Parathyroid adenoma (tissue), 2 donors: ENCODE results near the gene SH3D21.

Experiments
- H2AFZ ChIP-seq: fragments of 300-600 bp; sonication (generic); one replicate; pipeline ENCODE4 v1.7.0; 2017; ENCODE audit warnings: antibody characterized with exemption, mild to moderate bottlenecking
- H3K27ac ChIP-seq: fragments of 300-600 bp; sonication (generic); one replicate; pipeline ENCODE4 v1.7.0; 2017
- H3K27me3 ChIP-seq: fragments of 300-600 bp; sonication (generic); one replicate; pipeline ENCODE4 v1.7.0; 2017; ENCODE audit warnings: low read length; ENCODE audit not compliant: control insufficient read depth, insufficient read depth
- H3K36me3 ChIP-seq: fragments of 300-600 bp; sonication (generic); one replicate; pipeline ENCODE4 v1.7.0; 2017; ENCODE audit warnings: low read length; ENCODE audit not compliant: control insufficient read depth, insufficient read depth
- H3K4me1 ChIP-seq: fragments of 300-600 bp; sonication (generic); one replicate; pipeline ENCODE4 v1.7.0; 2017; ENCODE audit warnings: control low read depth
- H3K4me2 ChIP-seq: fragments of 300-600 bp; sonication (generic); one replicate; pipeline ENCODE4 v1.7.0; 2017; ENCODE audit warnings: low read length
- H3K4me3 ChIP-seq: fragments of 300-600 bp; sonication (generic); one replicate; pipeline ENCODE4 v1.7.0; 2017; ENCODE audit warnings: low read depth, low read length
- H3K79me2 ChIP-seq: fragments of 300-600 bp; sonication (generic); one replicate; pipeline ENCODE4 v1.7.0; 2017; ENCODE audit warnings: control low read depth
- H3K9ac ChIP-seq: fragments of 300-600 bp; sonication (generic); one replicate; pipeline ENCODE4 v1.7.0; 2017; ENCODE audit warnings: mild to moderate bottlenecking
- H3K9me3 ChIP-seq: fragments of 300-600 bp; sonication (generic); one replicate; pipeline ENCODE4 v1.7.0; 2017; ENCODE audit warnings: low read length; ENCODE audit not compliant: control insufficient read depth
- TF ChIP-seq, protein P1 (sequence below): fragments of 300-600 bp; sonication (generic); IDR thresholded peaks from one replicate; pipeline ENCODE4 v1.7.0; 2017; ENCODE audit warnings: antibody characterized with exemption, mild to moderate bottlenecking
- donor health status: primary hyperparathyroidism.

The SH3D21 gene

DNA sequence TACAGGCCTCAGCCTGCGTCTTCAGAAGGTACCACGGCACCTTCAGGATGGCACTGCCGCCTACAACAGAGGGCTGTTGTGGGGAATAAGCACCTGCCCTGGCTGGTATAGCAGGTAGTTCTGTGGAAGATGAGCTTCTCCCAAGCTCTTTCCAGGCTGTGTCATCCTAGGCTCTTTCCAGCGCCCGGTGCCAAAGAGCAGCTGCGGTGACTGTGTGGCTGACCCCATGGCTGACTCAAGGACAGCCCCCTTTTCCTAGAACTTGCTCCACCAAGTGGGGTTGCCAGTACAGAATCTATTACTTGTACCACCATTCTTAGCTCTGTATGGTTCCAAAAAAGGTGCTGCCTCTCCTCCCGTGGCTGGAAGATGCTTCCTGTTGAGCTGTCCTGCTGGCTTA lies 39.2 kb downstream of the SH3D21 start:
- Histone ChIP-seq H3K27me3 (no peaks in the 10 kb centered on the region), H3K9me3 (no peaks in the 10 kb centered on the region), H3K4me3 (no peak overlapping the region), H3K4me2 (no peak overlapping the region), H3K9ac (no peak overlapping the region), H3K27ac (no peak overlapping the region), H3K79me2 (no peaks in the 10 kb centered on the region), H2AFZ (no peak overlapping the region), H3K36me3 (no peaks in the 10 kb centered on the region), H3K4me1 (no peaks in the 10 kb centered on the region)
- TF ChIP-seq, protein P1, sequence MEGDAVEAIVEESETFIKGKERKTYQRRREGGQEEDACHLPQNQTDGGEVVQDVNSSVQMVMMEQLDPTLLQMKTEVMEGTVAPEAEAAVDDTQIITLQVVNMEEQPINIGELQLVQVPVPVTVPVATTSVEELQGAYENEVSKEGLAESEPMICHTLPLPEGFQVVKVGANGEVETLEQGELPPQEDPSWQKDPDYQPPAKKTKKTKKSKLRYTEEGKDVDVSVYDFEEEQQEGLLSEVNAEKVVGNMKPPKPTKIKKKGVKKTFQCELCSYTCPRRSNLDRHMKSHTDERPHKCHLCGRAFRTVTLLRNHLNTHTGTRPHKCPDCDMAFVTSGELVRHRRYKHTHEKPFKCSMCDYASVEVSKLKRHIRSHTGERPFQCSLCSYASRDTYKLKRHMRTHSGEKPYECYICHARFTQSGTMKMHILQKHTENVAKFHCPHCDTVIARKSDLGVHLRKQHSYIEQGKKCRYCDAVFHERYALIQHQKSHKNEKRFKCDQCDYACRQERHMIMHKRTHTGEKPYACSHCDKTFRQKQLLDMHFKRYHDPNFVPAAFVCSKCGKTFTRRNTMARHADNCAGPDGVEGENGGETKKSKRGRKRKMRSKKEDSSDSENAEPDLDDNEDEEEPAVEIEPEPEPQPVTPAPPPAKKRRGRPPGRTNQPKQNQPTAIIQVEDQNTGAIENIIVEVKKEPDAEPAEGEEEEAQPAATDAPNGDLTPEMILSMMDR: no peak

DNA sequence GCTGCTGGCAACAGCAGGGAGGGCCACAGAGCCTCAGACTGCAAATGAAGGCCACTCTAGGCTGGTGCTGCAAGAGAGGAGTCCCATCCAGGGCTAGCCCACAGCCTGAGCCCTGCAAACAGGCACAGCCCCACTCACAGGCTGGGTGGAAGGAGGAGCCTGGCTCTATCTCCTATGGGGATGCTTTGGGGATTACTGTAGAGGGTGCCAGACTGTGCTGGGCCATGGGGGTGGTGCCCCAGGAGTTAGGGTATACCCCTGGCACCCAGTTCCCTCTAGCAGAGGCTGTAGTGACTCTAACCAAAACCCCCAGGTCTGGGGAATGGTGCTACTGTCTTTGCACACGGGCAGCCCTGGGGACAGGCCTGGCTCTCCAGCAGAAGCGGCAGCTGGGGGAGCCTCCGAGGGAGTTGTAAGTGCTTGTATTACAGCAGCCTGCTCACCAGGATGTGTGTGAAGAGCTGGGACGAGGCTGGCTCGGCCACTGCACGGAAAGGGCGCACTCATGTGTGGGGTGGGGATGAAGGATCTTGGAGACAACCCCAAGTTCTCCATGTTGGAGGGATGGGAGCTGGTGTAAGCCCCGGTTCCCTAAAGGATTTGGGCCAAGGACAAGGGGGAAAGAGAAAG lies 40.7 kb downstream of the SH3D21 start:
- H3K36me3 ChIP-seq: no peaks in the 10 kb centered on the region

DNA sequence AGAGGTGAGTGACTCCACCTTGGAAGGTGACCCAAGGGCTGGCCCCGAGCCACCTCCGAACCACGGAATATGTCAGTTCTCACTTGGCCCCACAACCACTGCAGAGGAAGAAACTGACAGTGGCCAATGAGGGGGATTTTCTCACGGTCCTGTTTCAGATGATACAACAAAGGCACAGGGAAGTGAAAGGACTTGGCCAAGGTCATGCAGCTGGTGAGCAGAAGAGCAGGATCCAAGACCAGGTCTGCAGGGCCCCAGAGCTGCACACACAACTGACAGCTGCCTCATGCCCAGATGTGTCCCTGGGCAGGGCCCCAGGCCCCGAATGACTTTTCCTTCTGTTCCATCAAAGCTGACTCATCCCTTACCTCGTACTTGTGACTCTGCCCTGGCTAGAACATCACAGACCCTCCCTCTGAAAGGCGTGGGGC lies 43.1 kb downstream of the SH3D21 start:
- H2AFZ ChIP-seq: no peak overlapping the region
- H3K4me3 ChIP-seq: no peak overlapping the region
- H3K79me2 ChIP-seq: no peaks in the 10 kb centered on the region
- TF ChIP-seq, protein P1: no peak
- H3K9me3 ChIP-seq: no peaks in the 10 kb centered on the region
- no peak overlapping the region for H3K9ac ChIP-seq
- no peaks in the 10 kb centered on the region for H3K4me1 ChIP-seq
- H3K36me3 ChIP-seq: no peaks in the 10 kb centered on the region
- no peak overlapping the region for H3K4me2 ChIP-seq
- no peaks in the 10 kb centered on the region for H3K27me3 ChIP-seq
- no peak overlapping the region for H3K27ac ChIP-seq

More for the DNA sequence above, 40.7 kb downstream of the SH3D21 start:
- H3K9ac ChIP-seq: no peak overlapping the region
- no peak overlapping the region for H3K4me3 ChIP-seq
- no peak overlapping the region for H3K4me2 ChIP-seq
- no peaks in the 10 kb centered on the region for H3K27me3 ChIP-seq
- H2AFZ ChIP-seq: no peak overlapping the region
- no peaks in the 10 kb centered on the region for H3K79me2 ChIP-seq
- TF ChIP-seq, protein P1: no peak
- no peak overlapping the region for H3K27ac ChIP-seq
- no peaks in the 10 kb centered on the region for H3K9me3 ChIP-seq
- H3K4me1 ChIP-seq: no peaks in the 10 kb centered on the region

DNA sequence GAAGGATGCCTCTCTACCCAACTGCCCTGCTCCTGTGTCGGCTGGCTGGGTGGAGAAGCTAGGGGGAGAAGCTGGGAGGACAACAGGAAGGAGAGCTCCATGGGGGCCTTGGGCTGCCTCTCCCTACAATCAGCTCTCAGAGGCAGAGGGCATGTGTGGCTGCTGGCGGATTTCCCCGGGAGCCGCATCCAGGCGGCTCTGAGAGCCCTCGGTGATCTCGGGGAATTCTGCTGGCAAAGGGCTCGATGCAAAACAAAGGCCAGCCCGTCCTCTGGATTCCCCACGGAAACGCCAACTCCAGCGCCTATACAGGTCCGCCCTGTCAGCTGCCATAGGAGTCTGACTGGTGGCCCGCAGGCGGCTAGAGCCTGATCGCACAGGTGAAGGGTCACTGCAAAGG lies 43.7 kb downstream of the SH3D21 start:
- Histone ChIP-seq H3K79me2 (no peaks in the 10 kb centered on the region), H3K4me3 (no peak overlapping the region), H3K27ac (no peak overlapping the region), H3K27me3 (no peaks in the 10 kb centered on the region), H3K9ac (no peak overlapping the region), H3K4me1 (no peaks in the 10 kb centered on the region), H3K9me3 (no peaks in the 10 kb centered on the region), H2AFZ (no peak overlapping the region), H3K36me3 (no peaks in the 10 kb centered on the region), H3K4me2 (no peak overlapping the region)
- TF ChIP-seq, protein P1: no peak

DNA sequence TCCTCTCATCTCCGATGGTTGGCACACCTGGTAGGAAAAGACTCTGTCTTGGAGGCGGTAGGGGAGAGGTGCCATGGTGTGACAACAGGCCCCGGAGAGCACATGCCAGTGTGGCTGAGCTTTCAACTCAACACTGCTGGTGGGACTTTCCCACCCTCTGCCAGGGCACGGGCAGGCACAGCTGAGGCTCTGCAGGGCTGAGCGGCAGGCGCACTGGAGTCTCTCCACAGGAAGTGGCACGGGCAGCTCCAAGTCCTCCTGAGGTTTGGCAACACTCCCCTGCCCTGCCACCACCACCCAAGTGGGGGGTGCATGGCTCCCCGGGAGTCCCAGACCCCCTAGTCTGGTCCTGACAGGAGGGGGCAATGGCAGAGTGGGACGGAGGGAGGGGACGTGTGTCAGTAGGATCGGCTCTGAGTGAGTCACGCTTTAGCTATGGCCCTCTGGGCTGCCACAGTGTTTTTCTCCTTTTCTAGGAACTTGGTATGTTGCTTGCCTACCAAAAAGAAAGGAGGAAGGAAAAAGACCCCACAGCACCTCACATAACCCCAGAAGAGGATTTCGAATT lies 44.6 kb downstream of the SH3D21 start:
- Histone ChIP-seq H3K4me1 (no peaks in the 10 kb centered on the region), H2AFZ (no peak overlapping the region), H3K9me3 (no peaks in the 10 kb centered on the region), H3K4me3 (no peak overlapping the region), H3K9ac (no peak overlapping the region), H3K27me3 (no peaks in the 10 kb centered on the region), H3K4me2 (no peak overlapping the region), H3K79me2 (no peaks in the 10 kb centered on the region), H3K36me3 (no peaks in the 10 kb centered on the region), H3K27ac (no peak overlapping the region)
- TF ChIP-seq, protein P1: no peak
